Measurements from ENCODE around the gene MBD1.
"Not testable (repeated sequence)": the region's sequence is repeated elsewhere in the genome, so short reads cannot be mapped to it uniquely, and the experiment has no call there.

DNA sequence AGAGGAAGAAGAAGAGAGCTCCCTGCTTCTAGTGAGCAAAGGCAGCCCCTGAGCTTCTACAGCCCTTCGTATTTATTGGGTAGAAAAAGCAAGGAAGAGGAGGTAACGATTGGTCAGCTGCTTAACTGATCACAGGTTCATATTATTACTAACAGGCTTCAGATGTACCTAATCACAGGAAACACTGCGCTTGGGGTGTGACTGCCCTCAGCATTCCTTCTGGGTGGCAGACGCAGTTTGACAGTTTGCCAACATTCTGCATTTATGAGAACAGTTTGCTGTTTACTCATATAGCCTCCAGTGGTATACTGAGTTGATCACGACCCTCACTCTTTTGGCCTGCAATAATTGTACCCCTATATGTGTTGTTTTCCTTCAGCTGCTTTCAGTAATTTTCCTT, 27.5 kb upstream of the MBD1 start:
- TF ChIP-seq, protein P1, sequence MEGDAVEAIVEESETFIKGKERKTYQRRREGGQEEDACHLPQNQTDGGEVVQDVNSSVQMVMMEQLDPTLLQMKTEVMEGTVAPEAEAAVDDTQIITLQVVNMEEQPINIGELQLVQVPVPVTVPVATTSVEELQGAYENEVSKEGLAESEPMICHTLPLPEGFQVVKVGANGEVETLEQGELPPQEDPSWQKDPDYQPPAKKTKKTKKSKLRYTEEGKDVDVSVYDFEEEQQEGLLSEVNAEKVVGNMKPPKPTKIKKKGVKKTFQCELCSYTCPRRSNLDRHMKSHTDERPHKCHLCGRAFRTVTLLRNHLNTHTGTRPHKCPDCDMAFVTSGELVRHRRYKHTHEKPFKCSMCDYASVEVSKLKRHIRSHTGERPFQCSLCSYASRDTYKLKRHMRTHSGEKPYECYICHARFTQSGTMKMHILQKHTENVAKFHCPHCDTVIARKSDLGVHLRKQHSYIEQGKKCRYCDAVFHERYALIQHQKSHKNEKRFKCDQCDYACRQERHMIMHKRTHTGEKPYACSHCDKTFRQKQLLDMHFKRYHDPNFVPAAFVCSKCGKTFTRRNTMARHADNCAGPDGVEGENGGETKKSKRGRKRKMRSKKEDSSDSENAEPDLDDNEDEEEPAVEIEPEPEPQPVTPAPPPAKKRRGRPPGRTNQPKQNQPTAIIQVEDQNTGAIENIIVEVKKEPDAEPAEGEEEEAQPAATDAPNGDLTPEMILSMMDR (IDR thresholded peaks at IDR 0.05), result not testable (repeated sequence)
- not testable (repeated sequence) for TF ChIP-seq ETV6 (CRISPR knock-in tag; IDR thresholded peaks at IDR 0.05); NR2C2 (CRISPR knock-in tag; IDR thresholded peaks at IDR 0.05); ZNF121 (CRISPR knock-in tag; IDR thresholded peaks at IDR 0.05); FOXK1 (CRISPR knock-in tag; IDR thresholded peaks at IDR 0.05); ZNF281 (CRISPR knock-in tag; IDR thresholded peaks at IDR 0.05); ESRRA (CRISPR knock-in tag; IDR thresholded peaks at IDR 0.05; ENCODE audit: borderline replicate concordance); MYBL2 (CRISPR knock-in tag; IDR thresholded peaks at IDR 0.05); NR1H2 (CRISPR knock-in tag; IDR thresholded peaks at IDR 0.05); ZNF263 (CRISPR knock-in tag; IDR thresholded peaks at IDR 0.05; ENCODE audit: low read depth)
- TF ChIP-seq, protein P2, sequence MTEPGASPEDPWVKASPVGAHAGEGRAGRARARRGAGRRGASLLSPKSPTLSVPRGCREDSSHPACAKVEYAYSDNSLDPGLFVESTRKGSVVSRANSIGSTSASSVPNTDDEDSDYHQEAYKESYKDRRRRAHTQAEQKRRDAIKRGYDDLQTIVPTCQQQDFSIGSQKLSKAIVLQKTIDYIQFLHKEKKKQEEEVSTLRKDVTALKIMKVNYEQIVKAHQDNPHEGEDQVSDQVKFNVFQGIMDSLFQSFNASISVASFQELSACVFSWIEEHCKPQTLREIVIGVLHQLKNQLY (CRISPR knock-in tag; IDR thresholded peaks at IDR 0.05), result not testable (repeated sequence)
- TF ChIP-seq, protein P3, sequence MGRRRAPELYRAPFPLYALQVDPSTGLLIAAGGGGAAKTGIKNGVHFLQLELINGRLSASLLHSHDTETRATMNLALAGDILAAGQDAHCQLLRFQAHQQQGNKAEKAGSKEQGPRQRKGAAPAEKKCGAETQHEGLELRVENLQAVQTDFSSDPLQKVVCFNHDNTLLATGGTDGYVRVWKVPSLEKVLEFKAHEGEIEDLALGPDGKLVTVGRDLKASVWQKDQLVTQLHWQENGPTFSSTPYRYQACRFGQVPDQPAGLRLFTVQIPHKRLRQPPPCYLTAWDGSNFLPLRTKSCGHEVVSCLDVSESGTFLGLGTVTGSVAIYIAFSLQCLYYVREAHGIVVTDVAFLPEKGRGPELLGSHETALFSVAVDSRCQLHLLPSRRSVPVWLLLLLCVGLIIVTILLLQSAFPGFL (CRISPR knock-in tag; IDR thresholded peaks at IDR 0.05; ENCODE audit: borderline replicate concordance), result not testable (repeated sequence)

Data from WTC11 (cell line).